Neural cell (in vitro differentiated cells): ENCODE results near the gene ENO4. TPM values are rescaled to one million over a fixed set of nuclear protein-coding genes. Genes with fewer than 3 reads are reported as not detected.

ENCODE experiments used
- H2AFZ ChIP-seq: fragments of 200-600, 300-800 bp; sonication (generic), shearing (Covaris generic); 2 replicates; pipeline ENCODE4 v1.6.0; 2014; ENCODE audit warnings: low read depth, mild to moderate bottlenecking, antibody characterized with exemption, low read length, moderate library complexity
- H3F3A ChIP-seq: fragments of 200-600 bp; shearing (Covaris generic); 2 replicates; pipeline ENCODE4 v1.6.1; 2016; ENCODE audit warnings: mild to moderate bottlenecking, moderate library complexity, mixed read lengths, antibody characterized with exemption, low read length; ENCODE audit not compliant: insufficient read depth, poor library complexity, severe bottlenecking
- H3K27ac ChIP-seq: fragments of 200-600, 300-800 bp; sonication (generic), shearing (Covaris generic); 2 replicates; pipeline ENCODE4 v1.5.1; 2014; ENCODE audit warnings: mild to moderate bottlenecking, low read length, moderate library complexity
- H3K27me3 ChIP-seq: fragments of 300-800, 200-600 bp; sonication (generic), shearing (Covaris generic); 2 replicates; pipeline ENCODE4 v1.6.0; 2014; ENCODE audit warnings: mild to moderate bottlenecking, low read depth, low read length, moderate library complexity; ENCODE audit not compliant: insufficient read depth
- H3K36me3 ChIP-seq: fragments of 300-800, 200-600 bp; sonication (generic), shearing (Covaris generic); 2 replicates; pipeline ENCODE4 v1.5.1; 2014; ENCODE audit warnings: mild to moderate bottlenecking, antibody characterized with exemption, low read length, moderate library complexity; ENCODE audit not compliant: insufficient read depth
- H3K4me2 ChIP-seq: fragments of 300-800, 200-600 bp; sonication (generic), shearing (Covaris generic); 2 replicates; pipeline ENCODE4 v1.6.0; 2014; ENCODE audit warnings: mild to moderate bottlenecking, low read length
- H3K4me3 ChIP-seq: fragments of 300-800, 200-600 bp; sonication (generic), shearing (Covaris generic); 2 replicates; pipeline ENCODE4 v1.5.1; 2014; ENCODE audit warnings: mild to moderate bottlenecking, low read length, moderate library complexity
- H3K79me2 ChIP-seq: fragments of 200-600 bp; shearing (Covaris generic); replicated peaks from 2 replicates; pipeline ENCODE4 v1.6.0; 2014; ENCODE audit warnings: mild to moderate bottlenecking, low read length, moderate library complexity; ENCODE audit not compliant: insufficient read depth
- H3K9ac ChIP-seq: fragments of 300-800, 200-600 bp; sonication (generic), shearing (Covaris generic); 2 replicates; pipeline ENCODE4 v1.6.1; 2016; ENCODE audit warnings: mild to moderate bottlenecking, low read length, mixed read lengths
- H3K9me2 ChIP-seq: fragments of 200-600 bp; shearing (Covaris generic); 2 replicates; pipeline ENCODE4 v1.6.1; 2016; ENCODE audit warnings: mild to moderate bottlenecking, low read length, mixed read lengths; ENCODE audit not compliant: insufficient read depth
- H3K9me3 ChIP-seq: fragments of 200-600, 300-800 bp; sonication (generic), shearing (Covaris generic); 2 replicates; pipeline ENCODE4 v1.6.1; 2016; ENCODE audit warnings: mild to moderate bottlenecking, mixed run types, low read length, moderate library complexity, mixed read lengths
- H4K20me1 ChIP-seq: fragments of 200-600 bp; shearing (Covaris generic); 2 replicates; pipeline ENCODE4 v1.6.1; 2016; ENCODE audit warnings: mild to moderate bottlenecking, mixed run types; ENCODE audit not compliant: insufficient read depth
- CTCF ChIP-seq: fragments of 450-650 bp; IDR thresholded peaks from 2 replicates; pipeline ENCODE4 v1.5.1; 2014; ENCODE audit warnings: antibody characterized with exemption, mild to moderate bottlenecking, moderate library complexity; ENCODE audit not compliant: poor library complexity, severe bottlenecking
- EP300 ChIP-seq: fragments of 450-650 bp; conservative IDR thresholded peaks from 2 replicates; pipeline ENCODE4 v1.6.1; 2014; ENCODE audit warnings: antibody characterized with exemption, mild to moderate bottlenecking, moderate library complexity; ENCODE audit not compliant: poor library complexity, severe bottlenecking
- EZH2 ChIP-seq: fragments of 200-600, 300-800 bp; shearing (Covaris generic), sonication (generic); IDR thresholded peaks from 2 replicates; pipeline ENCODE4 v1.6.1; 2014; ENCODE audit warnings: antibody characterized with exemption, low read length, borderline replicate concordance, mild to moderate bottlenecking; ENCODE audit not compliant: insufficient read depth, poor library complexity, severe bottlenecking
- MXI1 ChIP-seq: fragments of 450-650 bp; conservative IDR thresholded peaks from 2 replicates; pipeline ENCODE4 v1.6.1; 2014; ENCODE audit warnings: antibody characterized with exemption, mild to moderate bottlenecking; ENCODE audit not compliant: poor library complexity, severe bottlenecking
- POLR2AphosphoS5 ChIP-seq: IDR thresholded peaks from 2 replicates; pipeline ENCODE4 v1.6.1; 2012
- RAD21 ChIP-seq: fragments of 450-650 bp; conservative IDR thresholded peaks from 2 replicates; pipeline ENCODE4 v1.6.1; 2014; ENCODE audit warnings: antibody characterized with exemption, mild to moderate bottlenecking, moderate library complexity
- SMC3 ChIP-seq: fragments of 450-650 bp; conservative IDR thresholded peaks from 2 replicates; pipeline ENCODE4 v1.6.1; 2014; ENCODE audit warnings: antibody characterized with exemption, mild to moderate bottlenecking, moderate library complexity; ENCODE audit not compliant: poor library complexity
- TAF1 ChIP-seq: IDR thresholded peaks from 2 replicates; pipeline ENCODE4 v1.6.1; 2012; ENCODE audit warnings: low read depth
- polyA plus RNA-seq: library from polyadenylated mRNA; depleted of rRNA; stranded (reverse); fragments of >200 nt; gene quantifications from 2 replicates; pipeline ENCODE4 v1.2.3, GENCODE V29; 2014
- TF ChIP-seq, protein P1 (sequence below): IDR thresholded peaks from 2 replicates; pipeline ENCODE4 v1.6.1; 2012; ENCODE audit warnings: borderline replicate concordance

Gene ENO4
- polyA plus RNA-seq, 1 donor from 2014 or later, result 0.51 TPM

- Histone ChIP-seq H3K9me2 (no peaks in the 10 kb centered on the region), H3K36me3 (no peaks in the 10 kb centered on the region), H3K9ac (peak overlapping the region; percentile 4), H3K4me3 (peak overlapping the region; percentile 39), H3K9me3 (no peaks in the 10 kb centered on the region), H2AFZ (no peak overlapping the region), H4K20me1 (no peaks in the 10 kb centered on the region), H3K27ac (peak overlapping the region; percentile 46), H3K79me2 (no peaks in the 10 kb centered on the region), H3F3A (no peaks in the 10 kb centered on the region), H3K4me2 (no peak overlapping the region), H3K27me3 (no peaks in the 10 kb centered on the region)
- TF ChIP-seq POLR2AphosphoS5 (peak; percentile 51), MXI1 (no peak), EZH2 (no peak), RAD21 (peak; percentile 10), SMC3 (peak; percentile 16), EP300 (peak; percentile 40), TAF1 (no peak)
- TF ChIP-seq, protein P1, sequence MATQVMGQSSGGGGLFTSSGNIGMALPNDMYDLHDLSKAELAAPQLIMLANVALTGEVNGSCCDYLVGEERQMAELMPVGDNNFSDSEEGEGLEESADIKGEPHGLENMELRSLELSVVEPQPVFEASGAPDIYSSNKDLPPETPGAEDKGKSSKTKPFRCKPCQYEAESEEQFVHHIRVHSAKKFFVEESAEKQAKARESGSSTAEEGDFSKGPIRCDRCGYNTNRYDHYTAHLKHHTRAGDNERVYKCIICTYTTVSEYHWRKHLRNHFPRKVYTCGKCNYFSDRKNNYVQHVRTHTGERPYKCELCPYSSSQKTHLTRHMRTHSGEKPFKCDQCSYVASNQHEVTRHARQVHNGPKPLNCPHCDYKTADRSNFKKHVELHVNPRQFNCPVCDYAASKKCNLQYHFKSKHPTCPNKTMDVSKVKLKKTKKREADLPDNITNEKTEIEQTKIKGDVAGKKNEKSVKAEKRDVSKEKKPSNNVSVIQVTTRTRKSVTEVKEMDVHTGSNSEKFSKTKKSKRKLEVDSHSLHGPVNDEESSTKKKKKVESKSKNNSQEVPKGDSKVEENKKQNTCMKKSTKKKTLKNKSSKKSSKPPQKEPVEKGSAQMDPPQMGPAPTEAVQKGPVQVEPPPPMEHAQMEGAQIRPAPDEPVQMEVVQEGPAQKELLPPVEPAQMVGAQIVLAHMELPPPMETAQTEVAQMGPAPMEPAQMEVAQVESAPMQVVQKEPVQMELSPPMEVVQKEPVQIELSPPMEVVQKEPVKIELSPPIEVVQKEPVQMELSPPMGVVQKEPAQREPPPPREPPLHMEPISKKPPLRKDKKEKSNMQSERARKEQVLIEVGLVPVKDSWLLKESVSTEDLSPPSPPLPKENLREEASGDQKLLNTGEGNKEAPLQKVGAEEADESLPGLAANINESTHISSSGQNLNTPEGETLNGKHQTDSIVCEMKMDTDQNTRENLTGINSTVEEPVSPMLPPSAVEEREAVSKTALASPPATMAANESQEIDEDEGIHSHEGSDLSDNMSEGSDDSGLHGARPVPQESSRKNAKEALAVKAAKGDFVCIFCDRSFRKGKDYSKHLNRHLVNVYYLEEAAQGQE, result no peak
These were observed 13.2 kb upstream of the ENO4 start for GRCh38 chr10:116836083-116836482.

DNA sequence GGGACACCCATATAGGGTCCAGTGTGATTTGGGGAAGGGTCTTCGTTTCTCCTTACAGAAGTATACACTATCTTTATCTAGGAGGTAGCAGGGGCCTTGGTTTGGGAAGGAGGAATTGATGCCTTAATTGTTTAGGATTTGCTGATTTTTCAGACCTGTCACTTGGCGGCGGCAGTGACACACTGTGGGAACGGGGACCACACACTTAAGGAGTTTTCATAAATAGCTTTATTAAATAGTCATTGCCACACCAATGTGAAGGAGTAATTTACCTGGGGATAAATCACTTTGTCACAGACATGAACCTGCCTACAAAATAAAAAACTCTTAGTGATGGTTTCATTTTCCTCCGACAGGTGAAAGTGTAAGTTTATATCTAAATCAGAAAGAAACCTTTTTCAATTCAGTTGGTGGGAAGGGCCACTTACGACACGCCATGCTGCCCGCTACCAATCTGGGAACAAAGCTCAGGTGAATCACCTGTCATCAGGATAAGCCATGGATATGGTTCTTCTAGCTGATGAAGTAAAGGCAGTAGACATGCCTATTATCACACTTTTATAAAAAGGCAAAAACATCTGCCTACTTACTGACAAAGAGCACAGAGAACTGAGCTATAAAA lies 12.3 kb upstream of the ENO4 start:
- H4K20me1 ChIP-seq, result no peaks in the 10 kb centered on the region
- no peak overlapping the region for H3K4me2 ChIP-seq
- no peak overlapping the region for H3K4me3 ChIP-seq
- H3K27me3 ChIP-seq, result no peaks in the 10 kb centered on the region
- no peaks in the 10 kb centered on the region for H3K9me3 ChIP-seq
- TF ChIP-seq TAF1 (no peak), EZH2 (no peak), MXI1 (no peak), POLR2AphosphoS5 (no peak), EP300 (no peak), SMC3 (peak; percentile 64), RAD21 (peak; percentile 64), CTCF (peak; percentile 63)
- TF ChIP-seq, protein P1, result no peak
- no peaks in the 10 kb centered on the region for H3K79me2 ChIP-seq
- H2AFZ ChIP-seq, result no peak overlapping the region
- H3K9ac ChIP-seq, result no peak overlapping the region
- no peaks in the 10 kb centered on the region for H3K9me2 ChIP-seq
- H3K36me3 ChIP-seq, result no peaks in the 10 kb centered on the region
- H3F3A ChIP-seq, result no peaks in the 10 kb centered on the region
- peak overlapping the region; percentile 46 for H3K27ac ChIP-seq
